PC-3 (cell line): Measurements from ENCODE around the gene AFF3. TPM values are rescaled to one million over a fixed set of nuclear protein-coding genes. Genes with fewer than 3 reads are reported as not detected.

Source experiments
- ATAC-seq: fragments of 200-7000 bp; cut with Tn5 transposase; 2 replicates; pipeline ENCODE4 v1.9.1; 2020; ENCODE audit warnings: mild to moderate bottlenecking, moderate library complexity
- BruUV-seq: library from RNA; stranded (reverse); fragments of 400-500 nt; replicated peaks from 2 replicates; lab custom pipeline; 2021; lab: Mats Ljungman, UMichigan
- CTCF ChIA-PET: fragments of 300-600 bp; sonication (Branson Sonifier 250); formaldehyde crosslinking; loops from one replicate; lab custom pipeline; 2022; ENCODE audit warnings: antibody characterized with exemption; lab: Charles Lee
- POLR2A ChIA-PET: fragments of 300-600 bp; sonication (Branson Sonifier 250); formaldehyde crosslinking; loops from one replicate; lab custom pipeline; 2022; ENCODE audit warnings: antibody characterized with exemption; ENCODE audit not compliant: unreplicated experiment; lab: Charles Lee
- DNase-seq: peaks from one replicate; pipeline ENCODE4 v3.0.0-alpha.2; 2015
- H2AFZ ChIP-seq: fragments of 300-600 bp; sonication (generic); 2 replicates; pipeline ENCODE4 v1.6.0; 2016; ENCODE audit warnings: antibody characterized with exemption, low read length
- H3F3A ChIP-seq: fragments of 300-600 bp; sonication (generic); one replicate; pipeline ENCODE4 v1.6.0; 2017; ENCODE audit warnings: antibody characterized with exemption, low read length, control low read depth, mild to moderate bottlenecking; ENCODE audit not compliant: unreplicated experiment
- H3K27ac ChIP-seq: fragments of 300-600 bp; sonication (generic); 2 replicates; pipeline ENCODE4 v1.5.1; 2016; ENCODE audit warnings: mild to moderate bottlenecking, low read length
- H3K27me3 ChIP-seq: fragments of 300-600 bp; sonication (generic); 2 replicates; pipeline ENCODE4 v1.6.1; 2016; ENCODE audit warnings: low read length, mixed read lengths
- H3K36me3 ChIP-seq: fragments of 300-600 bp; sonication (generic); 2 replicates; pipeline ENCODE4 v1.6.1; 2016; ENCODE audit warnings: low read depth, mixed run types, low read length, mixed read lengths
- H3K4me1 ChIP-seq: fragments of 300-600 bp; sonication (generic); 2 replicates; pipeline ENCODE4 v1.5.1; 2016; ENCODE audit warnings: low read length; ENCODE audit not compliant: insufficient read depth
- H3K4me2 ChIP-seq: fragments of 300-600 bp; sonication (generic); 2 replicates; pipeline ENCODE4 v1.6.0; 2016; ENCODE audit warnings: low read length
- H3K4me3 ChIP-seq: fragments of 300-600 bp; sonication (generic); 2 replicates; pipeline ENCODE4 v1.5.1; 2016; ENCODE audit warnings: mild to moderate bottlenecking, low read length, mixed read lengths
- H3K79me2 ChIP-seq: fragments of 300-600 bp; sonication (generic); 2 replicates; pipeline ENCODE4 v1.6.1; 2017; ENCODE audit warnings: low read length, mixed read lengths
- H3K9ac ChIP-seq: fragments of 300-600 bp; sonication (generic); 2 replicates; pipeline ENCODE4 v1.6.0; 2016; ENCODE audit warnings: mild to moderate bottlenecking, low read length
- H3K9me2 ChIP-seq: fragments of 300-600 bp; sonication (generic); replicated peaks from 2 replicates; pipeline ENCODE4 v1.6.1; 2016; ENCODE audit warnings: mixed run types, low read length, mixed read lengths
- H3K9me3 ChIP-seq: fragments of 300-600 bp; sonication (generic); 2 replicates; pipeline ENCODE4 v1.6.1; 2016; ENCODE audit warnings: low read length, mixed read lengths
- H4K20me1 ChIP-seq: fragments of 300-600 bp; sonication (generic); 2 replicates; pipeline ENCODE4 v1.6.1; 2016; ENCODE audit warnings: low read length, mixed read lengths
- EZH2 ChIP-seq: fragments of 300-600 bp; sonication (generic); IDR thresholded peaks from one replicate; pipeline ENCODE4 v1.6.1; 2017; ENCODE audit warnings: antibody characterized with exemption, mild to moderate bottlenecking, low read length; ENCODE audit not compliant: unreplicated experiment
- EZH2phosphoT487 ChIP-seq: fragments of 300-600 bp; sonication (generic); IDR thresholded peaks from 2 replicates; pipeline ENCODE4 v1.6.1; 2018; ENCODE audit warnings: mild to moderate bottlenecking, antibody characterized with exemption, low read length, borderline replicate concordance
- intact Hi-C: fragments of 100-400 bp; cut with micrococcal nuclease; formaldehyde crosslinking; loops from 2 replicates; pipeline ENCODE4 v1.9.0; 2023
- total RNA-seq: library from RNA; depleted of rRNA; stranded (reverse); fragments of >200 nt; gene quantifications from 2 replicates; pipeline ENCODE4 v1.2.3, GENCODE V29; 2014
- TF ChIP-seq, protein P1 (sequence below): fragments of 300-600 bp; sonication (generic); conservative IDR thresholded peaks from 2 replicates; pipeline ENCODE4 v1.5.1; 2017; ENCODE audit warnings: antibody characterized with exemption, low read depth, mild to moderate bottlenecking, low read length

The AFF3 gene
- total RNA-seq, 1 experiment from 2014 or later: 0.04 TPM

DNA sequence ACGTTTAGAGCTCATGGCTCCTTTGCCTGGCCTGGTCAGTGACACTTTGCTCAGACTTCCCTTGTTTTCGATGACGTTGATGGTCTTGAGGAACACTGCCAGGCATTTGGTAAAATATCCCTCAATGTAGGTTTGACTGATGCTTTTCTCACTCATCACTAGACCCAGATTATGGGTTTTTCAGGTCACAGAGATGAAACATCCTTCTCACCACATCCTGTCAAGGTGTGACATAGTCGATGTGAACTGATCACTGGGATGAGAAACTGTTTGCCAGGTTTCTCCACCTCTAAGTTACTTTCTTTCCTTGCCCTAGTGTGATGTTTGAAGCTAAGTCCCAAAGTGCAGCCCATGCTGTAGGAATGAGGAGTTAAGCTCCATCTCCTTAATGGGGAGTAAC is 81.5 kb downstream of the AFF3 start:
- H3K9me3 ChIP-seq: no peaks in the 10 kb centered on the region
- intact Hi-C loops: loop anchor here (10.0 kb wide), 1 partner anchor 176 kb away; no protein-coding TSS in a partner anchor
- no peak overlapping the region for H3K27ac ChIP-seq
- H3K4me2 ChIP-seq: no peak overlapping the region
- H3F3A ChIP-seq: no peaks in the 10 kb centered on the region
- no peaks in the 10 kb centered on the region for H4K20me1 ChIP-seq
- BruUV-seq: no TSS peak
- H3K27me3 ChIP-seq: no peaks in the 10 kb centered on the region
- no peak overlapping the region for H3K4me3 ChIP-seq
- no peak overlapping the region for H3K9ac ChIP-seq
- H3K79me2 ChIP-seq: no peaks in the 10 kb centered on the region
- no peak overlapping the region for H2AFZ ChIP-seq
- DNase-seq (no peak), ATAC-seq (no peak)
- ChIA-PET POLR2A (no interaction called here), CTCF (no interaction called here)
- no peaks in the 10 kb centered on the region for H3K9me2 ChIP-seq
- H3K36me3 ChIP-seq: no peaks in the 10 kb centered on the region
- TF ChIP-seq, protein P1, sequence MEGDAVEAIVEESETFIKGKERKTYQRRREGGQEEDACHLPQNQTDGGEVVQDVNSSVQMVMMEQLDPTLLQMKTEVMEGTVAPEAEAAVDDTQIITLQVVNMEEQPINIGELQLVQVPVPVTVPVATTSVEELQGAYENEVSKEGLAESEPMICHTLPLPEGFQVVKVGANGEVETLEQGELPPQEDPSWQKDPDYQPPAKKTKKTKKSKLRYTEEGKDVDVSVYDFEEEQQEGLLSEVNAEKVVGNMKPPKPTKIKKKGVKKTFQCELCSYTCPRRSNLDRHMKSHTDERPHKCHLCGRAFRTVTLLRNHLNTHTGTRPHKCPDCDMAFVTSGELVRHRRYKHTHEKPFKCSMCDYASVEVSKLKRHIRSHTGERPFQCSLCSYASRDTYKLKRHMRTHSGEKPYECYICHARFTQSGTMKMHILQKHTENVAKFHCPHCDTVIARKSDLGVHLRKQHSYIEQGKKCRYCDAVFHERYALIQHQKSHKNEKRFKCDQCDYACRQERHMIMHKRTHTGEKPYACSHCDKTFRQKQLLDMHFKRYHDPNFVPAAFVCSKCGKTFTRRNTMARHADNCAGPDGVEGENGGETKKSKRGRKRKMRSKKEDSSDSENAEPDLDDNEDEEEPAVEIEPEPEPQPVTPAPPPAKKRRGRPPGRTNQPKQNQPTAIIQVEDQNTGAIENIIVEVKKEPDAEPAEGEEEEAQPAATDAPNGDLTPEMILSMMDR: no peak
- TF ChIP-seq EZH2 (no peak), EZH2phosphoT487 (no peak)
- no peaks in the 10 kb centered on the region for H3K4me1 ChIP-seq

DNA sequence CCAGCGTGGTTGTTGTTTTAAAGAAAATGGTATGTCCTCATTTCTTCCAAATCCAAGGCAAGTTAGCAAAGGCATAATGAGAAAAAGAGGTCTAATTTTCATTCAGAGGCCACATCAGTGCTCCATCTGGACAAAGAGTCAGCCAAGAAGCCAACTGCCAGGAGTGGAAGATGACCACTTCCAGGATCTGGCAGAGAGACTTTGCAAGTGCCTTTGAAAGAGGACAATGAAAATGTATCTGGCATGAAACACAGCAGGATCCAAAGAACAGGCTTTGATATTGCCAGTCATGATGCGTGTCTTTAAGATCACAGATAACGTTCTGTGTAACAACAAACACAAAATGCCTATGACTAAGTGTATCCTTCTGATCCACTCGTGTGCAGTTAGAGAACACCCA is 82.8 kb downstream of the AFF3 start:
- Histone ChIP-seq H3F3A (no peaks in the 10 kb centered on the region), H3K9me2 (no peaks in the 10 kb centered on the region), H3K4me3 (no peak overlapping the region), H3K36me3 (no peaks in the 10 kb centered on the region), H3K9ac (no peak overlapping the region), H3K79me2 (no peaks in the 10 kb centered on the region), H3K27ac (no peak overlapping the region), H4K20me1 (no peaks in the 10 kb centered on the region), H3K4me2 (no peak overlapping the region), H3K27me3 (no peaks in the 10 kb centered on the region), H2AFZ (no peak overlapping the region), H3K9me3 (no peaks in the 10 kb centered on the region), H3K4me1 (no peaks in the 10 kb centered on the region)
- POLR2A ChIA-PET: no interaction called here
- ATAC-seq (no peak), DNase-seq (no peak)
- no TSS peak for BruUV-seq
- TF ChIP-seq, protein P1: no peak
- TF ChIP-seq EZH2phosphoT487 (no peak), EZH2 (no peak)
- intact Hi-C loops: loop anchor here (10.0 kb wide), 1 partner anchor 175 kb away; no protein-coding TSS in a partner anchor
- CTCF ChIA-PET: no interaction called here

DNA sequence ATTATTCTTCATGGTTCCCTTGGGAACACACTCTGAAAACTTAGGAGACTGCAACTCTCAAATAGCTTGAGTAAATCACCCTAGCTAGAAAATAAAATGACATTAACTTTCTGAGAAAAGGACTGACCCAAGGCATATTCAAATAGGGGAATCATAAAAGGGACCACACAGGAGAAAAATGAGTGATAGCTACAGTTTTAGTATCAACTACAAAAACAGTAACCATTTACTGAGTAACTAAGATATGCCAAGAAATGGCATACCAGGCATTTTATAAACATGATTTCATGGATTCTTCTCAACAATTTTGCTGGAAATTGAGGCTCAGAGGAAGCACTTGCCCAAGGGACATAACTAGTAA is 84.5 kb downstream of the AFF3 start:
- DNase-seq (no peak), ATAC-seq (no peak)
- Histone ChIP-seq H3K36me3 (no peaks in the 10 kb centered on the region), H3K27me3 (no peaks in the 10 kb centered on the region), H3K79me2 (no peaks in the 10 kb centered on the region), H3K9me3 (no peaks in the 10 kb centered on the region), H3K4me2 (no peak overlapping the region), H3K27ac (no peak overlapping the region), H3K9me2 (no peaks in the 10 kb centered on the region), H3K4me3 (no peak overlapping the region), H4K20me1 (no peaks in the 10 kb centered on the region), H3K4me1 (no peaks in the 10 kb centered on the region), H2AFZ (no peak overlapping the region), H3F3A (no peaks in the 10 kb centered on the region), H3K9ac (no peak overlapping the region)
- no TSS peak for BruUV-seq
- CTCF ChIA-PET: no interaction called here
- TF ChIP-seq, protein P1: no peak
- TF ChIP-seq EZH2phosphoT487 (no peak), EZH2 (no peak)
- POLR2A ChIA-PET: no interaction called here
- intact Hi-C loops: no loop called here
